Glomerular endothelial cell (primary cell): ENCODE results near the gene ASAH2. TPM values are rescaled to one million over a fixed set of nuclear protein-coding genes. Genes with fewer than 3 reads are reported as not detected.

ENCODE experiments used
- DNase-seq: peaks from one replicate; pipeline ENCODE4 v3.0.0-alpha.2; 2011; ENCODE audit warnings: low read depth, low spot score; ENCODE audit errors: extremely low read depth
- total RNA-seq: library from RNA; depleted of rRNA; stranded (reverse); fragments of >200 nt; gene quantifications from 2 replicates; pipeline ENCODE4 v1.2.3, GENCODE V29; 2015

The ASAH2 gene
- total RNA-seq, 1 donor from 2014 or later = 0.88 TPM

DNA sequence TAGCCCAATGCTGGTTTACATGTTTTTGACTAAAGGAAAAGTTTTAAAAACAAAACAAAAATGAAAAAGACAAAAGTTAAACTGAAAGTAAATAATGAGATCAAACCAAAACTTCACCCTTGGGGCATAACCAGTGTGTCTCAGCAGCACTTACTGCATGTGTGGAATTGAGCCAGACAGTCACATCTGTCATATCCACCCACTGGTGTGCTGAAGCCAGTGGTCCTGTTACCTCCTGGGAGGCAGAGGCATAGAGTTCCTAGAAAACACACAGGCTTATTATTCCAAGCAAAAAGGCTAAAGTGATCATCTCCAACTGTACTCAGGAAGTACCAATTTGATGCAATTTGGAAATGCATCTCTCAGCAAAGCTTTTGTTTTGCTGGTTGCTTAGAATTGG, 40.4 kb downstream of the ASAH2 start:
- no peak for DNase-seq

Other genes starting within 250 kb of the ASAH2 start
- 49.3 and 51.0 TPM in 2 replicates for gene WASHC2A, start 183.6 kb downstream of the ASAH2 start, total RNA-seq